ENCODE measurements around the gene ACSM2B.

ACSM2B gene

DNA sequence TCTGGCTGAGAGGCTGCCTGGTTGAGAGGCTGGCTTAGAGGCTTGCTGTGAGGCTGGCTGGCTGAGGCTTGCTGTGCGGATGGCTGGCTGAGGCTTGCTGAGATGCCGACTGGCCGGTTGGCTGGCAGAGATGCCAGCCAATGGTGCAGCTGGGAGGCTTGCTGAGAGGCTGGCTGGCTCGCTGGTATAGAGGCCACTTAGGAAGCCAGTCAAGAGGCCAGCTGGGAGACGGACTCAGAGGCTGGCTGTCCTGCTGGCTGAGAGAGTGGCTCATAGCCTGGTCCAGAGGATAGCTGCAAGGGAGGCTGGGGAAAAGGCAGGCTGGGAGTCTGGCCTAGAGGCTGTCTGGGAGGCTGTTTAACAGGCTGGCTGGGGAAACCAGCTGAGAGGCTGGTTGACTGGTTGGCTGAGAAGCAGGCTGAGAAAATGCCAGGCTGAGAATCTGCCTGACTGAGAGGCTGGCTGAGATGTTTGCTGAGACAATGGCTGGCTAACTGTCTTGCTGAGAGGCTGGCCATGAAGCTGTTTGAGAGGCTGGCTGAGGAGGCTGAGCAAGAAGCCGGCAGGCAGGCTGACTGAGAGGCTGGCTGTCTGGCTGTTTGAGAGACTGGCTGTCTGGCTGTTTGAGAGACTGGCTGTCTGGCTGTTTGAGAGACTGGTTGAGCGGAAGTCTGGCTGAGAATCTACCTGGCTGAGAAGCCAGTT, 37.5 kb upstream of the ACSM2B start:
- Histone ChIP-seq H3K27me3 (replicated peaks; ENCODE audit: insufficient read depth, low read length) (no peaks in the 10 kb centered on the region), H3K79me2 (ENCODE audit: low read length) (no peaks in the 10 kb centered on the region), H3K4me2 (ENCODE audit: low read depth, low read length) (no peak overlapping the region), H3F3A (ENCODE audit: insufficient read depth, low read length) (no peaks in the 10 kb centered on the region), H3K4me3 (ENCODE audit: low read length) (no peak overlapping the region), H2AFZ (ENCODE audit: low read length) (no peak overlapping the region), H4K20me1 (ENCODE audit: insufficient read depth, low read length) (no peaks in the 10 kb centered on the region), H3K9me2 (replicated peaks; ENCODE audit: insufficient read depth, low read length) (no peaks in the 10 kb centered on the region), H3K27ac (ENCODE audit: low read length) (no peak overlapping the region), H3K36me3 (replicated peaks; ENCODE audit: insufficient read depth, low read length) (no peaks in the 10 kb centered on the region), H3K9ac (ENCODE audit: low read length) (no peak overlapping the region), H3K4me1 (ENCODE audit: low read length) (no peaks in the 10 kb centered on the region), H3K9me3 (replicated peaks; ENCODE audit: insufficient read depth, low read length) (no peaks in the 10 kb centered on the region)
- no peak for DNase-seq
- TF ChIP-seq EZH2 (optimal IDR thresholded peaks at IDR 0.05; ENCODE audit: low read depth, low read length) = no peak
- TF ChIP-seq CTCF (IDR thresholded peaks at IDR 0.05; ENCODE audit: low read length) = no peak
- no peak for TF ChIP-seq EZH2phosphoT487 (IDR thresholded peaks at IDR 0.05; ENCODE audit: low read length)

GRCh38 chr16:20612551-20613480, 36.6 kb upstream of the ACSM2B start:
- H3K27ac ChIP-seq (ENCODE audit: low read length) = no peak overlapping the region

GRCh38 chr16:20611975-20612481, 35.9 kb upstream of the ACSM2B start:
- H3K4me3 ChIP-seq (ENCODE audit: low read length) = no peak overlapping the region
- no peaks in the 10 kb centered on the region for H3K27me3 ChIP-seq (replicated peaks; ENCODE audit: insufficient read depth, low read length)
- no peaks in the 10 kb centered on the region for H3K36me3 ChIP-seq (replicated peaks; ENCODE audit: insufficient read depth, low read length)
- no peaks in the 10 kb centered on the region for H3K4me1 ChIP-seq (ENCODE audit: low read length)
- TF ChIP-seq EZH2phosphoT487 (IDR thresholded peaks at IDR 0.05; ENCODE audit: low read length) = no peak
- no peak for TF ChIP-seq CTCF (IDR thresholded peaks at IDR 0.05; ENCODE audit: low read length)
- no peak for TF ChIP-seq EZH2 (optimal IDR thresholded peaks at IDR 0.05; ENCODE audit: low read depth, low read length)
- no peak overlapping the region for H3K27ac ChIP-seq (ENCODE audit: low read length)
- H3K79me2 ChIP-seq (ENCODE audit: low read length) = no peaks in the 10 kb centered on the region
- no peak for DNase-seq
- H3F3A ChIP-seq (ENCODE audit: insufficient read depth, low read length) = no peaks in the 10 kb centered on the region
- no peaks in the 10 kb centered on the region for H4K20me1 ChIP-seq (ENCODE audit: insufficient read depth, low read length)
- no peaks in the 10 kb centered on the region for H3K9me3 ChIP-seq (replicated peaks; ENCODE audit: insufficient read depth, low read length)
- no peak overlapping the region for H2AFZ ChIP-seq (ENCODE audit: low read length)
- no peak overlapping the region for H3K4me2 ChIP-seq (ENCODE audit: low read depth, low read length)
- no peaks in the 10 kb centered on the region for H3K9me2 ChIP-seq (replicated peaks; ENCODE audit: insufficient read depth, low read length)
- no peak overlapping the region for H3K9ac ChIP-seq (ENCODE audit: low read length)

More at GRCh38 chr16:20612551-20613480, 36.6 kb upstream of the ACSM2B start:
- Histone ChIP-seq H3K9ac (ENCODE audit: low read length) (no peak overlapping the region), H2AFZ (ENCODE audit: low read length) (no peak overlapping the region), H3K9me2 (replicated peaks; ENCODE audit: insufficient read depth, low read length) (no peaks in the 10 kb centered on the region), H3K4me3 (ENCODE audit: low read length) (no peak overlapping the region), H3K79me2 (ENCODE audit: low read length) (no peaks in the 10 kb centered on the region), H4K20me1 (ENCODE audit: insufficient read depth, low read length) (no peaks in the 10 kb centered on the region), H3K36me3 (replicated peaks; ENCODE audit: insufficient read depth, low read length) (no peaks in the 10 kb centered on the region), H3K9me3 (replicated peaks; ENCODE audit: insufficient read depth, low read length) (no peaks in the 10 kb centered on the region), H3F3A (ENCODE audit: insufficient read depth, low read length) (no peaks in the 10 kb centered on the region), H3K4me1 (ENCODE audit: low read length) (no peaks in the 10 kb centered on the region), H3K27me3 (replicated peaks; ENCODE audit: insufficient read depth, low read length) (no peaks in the 10 kb centered on the region), H3K4me2 (ENCODE audit: low read depth, low read length) (no peak overlapping the region)
- TF ChIP-seq EZH2phosphoT487 (IDR thresholded peaks at IDR 0.05; ENCODE audit: low read length) = no peak
- TF ChIP-seq CTCF (IDR thresholded peaks at IDR 0.05; ENCODE audit: low read length) = no peak
- TF ChIP-seq EZH2 (optimal IDR thresholded peaks at IDR 0.05; ENCODE audit: low read depth, low read length) = no peak
- no peak for DNase-seq

Measured in MM.1S (cell line).